Activated CD4-positive, alpha-beta T cell treated with anti-CD3 and anti-CD28 coated beads, Interleukin-2, Interleukin-6, amounts not matched to agents 100 ng/mL and 50 ng/mL, durations not matched to agents 16 hours and 8 hours (primary cell): ENCODE measurements around the gene CD9.

ENCODE experiments used
- DNase-seq: peaks from one replicate; pipeline ENCODE4 v3.0.0-alpha.2; 2020

Gene CD9

DNA sequence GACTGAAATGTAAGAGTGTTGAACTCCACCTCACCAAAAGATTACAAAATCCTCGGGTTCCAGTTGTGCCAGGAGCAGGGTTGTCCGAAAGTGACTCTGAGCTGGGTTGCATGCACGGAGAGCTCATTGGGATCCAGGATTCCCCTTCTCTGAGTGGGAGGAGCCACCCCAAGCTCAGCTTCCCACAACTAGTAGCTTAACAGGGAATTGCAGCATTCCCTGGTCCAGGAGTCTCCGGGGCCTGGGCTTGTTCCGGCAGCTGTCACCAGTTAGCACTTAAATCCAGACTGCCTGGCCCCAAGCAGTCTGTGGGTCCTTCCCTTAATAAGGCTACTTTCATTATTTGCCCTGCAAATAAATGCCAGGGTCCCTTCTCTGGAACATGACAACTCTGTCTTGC is 50.1 kb downstream of the CD9 start:
- DNase-seq: no peak

DNA sequence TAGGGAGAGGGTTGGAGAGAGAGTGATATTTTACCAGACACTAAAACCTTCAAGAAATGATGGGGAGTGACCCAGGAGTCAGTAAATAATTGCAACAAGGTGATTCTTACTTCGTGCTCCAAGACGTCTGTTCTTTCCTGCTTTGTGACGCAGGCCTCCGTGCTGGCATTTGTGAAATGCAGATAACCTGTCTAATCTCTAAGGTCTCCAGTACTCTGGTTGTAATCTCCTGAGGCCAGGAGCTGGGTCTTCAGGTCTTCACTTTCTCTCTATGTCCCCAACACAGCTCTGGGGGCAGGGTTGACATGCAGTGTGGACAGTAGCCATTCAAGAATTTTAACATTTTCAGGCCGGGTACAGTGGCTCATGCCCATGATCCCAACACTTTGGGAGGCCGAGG is 53.1 kb downstream of the CD9 start:
- DNase-seq: no peak

DNA sequence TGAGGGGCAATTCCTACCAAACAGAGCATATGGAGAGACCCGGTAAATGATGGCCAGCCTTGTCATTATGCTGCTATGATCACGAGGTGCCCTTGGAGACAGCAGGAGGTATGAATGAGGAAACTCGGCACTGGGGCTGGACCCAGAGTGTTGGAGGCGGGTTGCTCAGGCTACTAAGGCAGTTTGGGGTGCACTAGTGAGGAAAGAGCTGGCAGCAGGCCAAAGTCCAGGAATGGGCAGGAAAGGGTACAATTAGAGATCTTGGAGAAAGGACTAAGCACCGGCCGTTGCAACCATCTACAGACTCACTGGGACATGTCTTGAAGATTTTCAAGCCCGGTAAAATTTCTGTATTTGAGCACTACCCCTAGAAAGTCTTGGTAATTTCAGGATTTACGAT is 54.3 kb downstream of the CD9 start:
- DNase-seq: no peak

DNA sequence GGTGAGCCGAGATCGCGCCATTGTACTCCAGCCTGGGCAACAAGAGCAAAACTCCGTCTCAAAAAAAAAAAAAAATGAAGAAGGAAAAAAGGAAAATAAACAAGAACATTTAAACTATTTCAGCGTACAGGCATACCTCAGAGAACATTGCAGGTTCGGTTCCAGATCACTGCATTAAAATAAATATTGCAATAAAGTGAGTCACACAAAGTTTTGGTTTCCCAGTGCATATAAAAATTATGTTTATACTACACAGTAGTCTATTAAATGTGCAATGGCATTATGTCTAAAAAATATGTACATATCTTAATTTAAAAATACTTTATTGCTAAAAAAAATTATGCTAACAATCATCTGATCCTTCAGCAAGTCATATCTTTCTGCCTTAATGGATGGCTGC is 56.8 kb downstream of the CD9 start:
- no peak for DNase-seq

DNA sequence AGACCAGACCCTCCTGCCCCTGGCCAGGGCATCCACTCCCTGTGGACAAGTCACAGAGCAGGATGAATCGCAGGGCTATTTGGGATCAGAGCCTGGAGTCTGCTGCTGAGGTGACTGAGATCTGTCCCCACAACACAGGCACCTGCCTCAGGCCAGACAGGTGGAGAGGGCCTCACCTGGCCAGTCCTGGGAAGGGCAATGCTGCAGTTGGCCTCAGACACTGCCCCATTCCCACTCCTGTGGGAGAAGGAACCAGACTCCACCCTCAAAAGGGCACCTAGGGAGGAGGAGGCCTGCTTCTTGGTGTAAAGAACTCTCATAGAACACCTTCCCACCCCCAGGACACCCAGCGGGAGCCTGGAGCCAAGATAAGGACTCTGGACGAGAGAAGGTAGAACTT is 62.0 kb downstream of the CD9 start:
- no peak for DNase-seq

DNA sequence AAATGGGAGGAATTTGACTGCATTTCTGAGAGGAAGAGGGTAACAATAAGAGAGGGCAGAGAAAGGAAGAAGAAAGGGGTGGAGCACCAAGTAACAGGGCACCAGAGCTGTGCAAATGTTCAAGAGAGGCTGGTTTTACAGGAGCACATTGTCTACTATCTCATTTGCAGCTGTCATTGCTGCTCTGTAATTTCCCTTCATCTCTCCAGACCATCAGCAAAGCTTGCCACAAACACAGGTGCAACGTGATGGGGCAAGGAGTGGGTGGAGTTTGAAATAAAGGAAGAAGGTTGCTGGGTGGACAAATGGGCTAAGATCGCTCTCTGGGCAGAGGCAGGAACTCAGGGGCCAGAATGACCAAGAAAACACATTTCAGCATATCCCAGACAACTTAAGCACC is 62.4 kb downstream of the CD9 start:
- no peak for DNase-seq

DNA sequence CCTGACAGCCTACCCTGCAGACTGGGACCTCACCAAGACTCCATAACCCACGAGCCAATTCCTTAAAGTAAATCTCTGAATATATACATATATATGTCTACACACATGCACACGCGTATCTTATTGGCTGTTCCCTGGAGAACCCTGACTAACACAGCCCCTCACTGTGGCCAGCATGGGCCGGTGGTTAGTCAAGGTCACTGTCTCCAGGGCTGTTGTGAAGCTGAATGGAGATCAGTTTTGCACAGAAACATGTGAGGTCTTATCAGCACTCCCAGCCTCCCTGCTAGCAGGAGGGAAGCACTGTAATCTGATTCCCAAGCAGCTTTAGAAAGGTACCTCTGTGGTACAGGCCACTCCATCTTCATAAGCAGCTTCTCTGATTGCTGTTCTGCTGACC is 63.7 kb downstream of the CD9 start:
- no peak for DNase-seq

DNA sequence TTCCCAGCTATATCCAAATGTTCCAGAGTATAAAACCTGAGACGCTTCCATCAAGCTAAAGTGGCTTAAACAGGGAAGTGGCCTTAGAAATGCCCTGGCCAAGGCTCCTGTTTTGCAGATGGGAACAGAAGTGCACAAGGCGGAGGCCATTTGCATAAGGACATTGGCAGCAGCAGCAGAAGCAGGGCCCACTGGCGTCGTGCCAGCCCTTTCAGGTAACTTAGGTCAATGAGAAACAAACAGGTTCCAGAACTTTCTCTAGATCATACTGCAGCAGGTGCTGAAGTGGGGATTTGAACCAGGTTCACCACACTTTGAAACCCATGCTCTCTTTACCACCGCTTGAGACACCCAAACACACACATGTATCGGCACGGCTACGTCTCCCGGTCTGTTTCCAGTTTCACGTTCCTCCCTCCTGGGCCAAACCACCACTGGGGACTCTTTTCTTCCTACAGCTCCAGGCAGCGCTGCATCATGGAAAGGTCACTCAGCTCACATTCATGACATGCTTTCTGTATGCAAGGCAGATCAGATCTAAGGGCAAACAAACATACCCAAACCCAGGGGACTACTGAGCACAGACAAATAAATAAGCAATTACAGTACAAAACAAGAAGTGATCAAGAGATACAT is 64.3 kb downstream of the CD9 start:
- DNase-seq: no peak

DNA sequence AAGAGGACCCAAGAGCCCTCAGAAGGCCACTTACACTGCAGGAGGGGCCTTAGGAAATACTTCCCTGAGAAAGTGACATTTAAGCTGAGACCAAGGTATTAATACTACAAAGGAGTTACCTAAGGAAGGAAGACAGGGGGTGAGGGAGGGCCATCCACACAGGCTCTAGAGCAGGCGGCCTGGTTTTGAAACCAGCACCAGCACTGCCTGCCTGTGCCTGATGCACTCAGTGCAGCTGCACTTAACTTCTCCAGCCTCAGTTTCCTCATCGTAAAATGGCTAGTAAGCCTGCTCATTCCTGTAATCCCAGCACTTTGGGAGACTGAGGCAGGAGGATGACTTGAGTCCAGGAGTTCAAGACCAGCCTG is 64.8 kb downstream of the CD9 start:
- DNase-seq: no peak

DNA sequence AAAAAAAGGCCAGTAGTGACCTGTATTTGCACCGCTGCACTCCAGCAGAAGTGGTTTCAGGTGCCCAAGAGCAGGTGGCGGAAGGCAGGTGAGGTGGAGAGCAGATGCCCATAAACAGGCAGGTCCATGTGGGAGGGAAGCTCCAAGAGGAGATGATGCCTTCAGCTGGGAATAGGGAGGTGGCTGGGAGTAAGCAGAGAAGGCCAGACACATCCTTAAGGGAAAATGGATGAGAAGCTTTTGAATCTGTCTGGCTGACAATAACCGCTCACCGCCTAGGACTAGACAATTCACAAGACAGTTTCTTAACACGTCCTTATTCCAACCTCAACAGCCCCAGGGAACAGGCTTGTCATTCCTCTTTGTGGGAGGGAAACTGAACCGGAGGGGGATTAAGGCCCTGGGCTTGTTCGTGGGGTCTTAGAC is 66.4 kb downstream of the CD9 start:
- DNase-seq: no peak

DNA sequence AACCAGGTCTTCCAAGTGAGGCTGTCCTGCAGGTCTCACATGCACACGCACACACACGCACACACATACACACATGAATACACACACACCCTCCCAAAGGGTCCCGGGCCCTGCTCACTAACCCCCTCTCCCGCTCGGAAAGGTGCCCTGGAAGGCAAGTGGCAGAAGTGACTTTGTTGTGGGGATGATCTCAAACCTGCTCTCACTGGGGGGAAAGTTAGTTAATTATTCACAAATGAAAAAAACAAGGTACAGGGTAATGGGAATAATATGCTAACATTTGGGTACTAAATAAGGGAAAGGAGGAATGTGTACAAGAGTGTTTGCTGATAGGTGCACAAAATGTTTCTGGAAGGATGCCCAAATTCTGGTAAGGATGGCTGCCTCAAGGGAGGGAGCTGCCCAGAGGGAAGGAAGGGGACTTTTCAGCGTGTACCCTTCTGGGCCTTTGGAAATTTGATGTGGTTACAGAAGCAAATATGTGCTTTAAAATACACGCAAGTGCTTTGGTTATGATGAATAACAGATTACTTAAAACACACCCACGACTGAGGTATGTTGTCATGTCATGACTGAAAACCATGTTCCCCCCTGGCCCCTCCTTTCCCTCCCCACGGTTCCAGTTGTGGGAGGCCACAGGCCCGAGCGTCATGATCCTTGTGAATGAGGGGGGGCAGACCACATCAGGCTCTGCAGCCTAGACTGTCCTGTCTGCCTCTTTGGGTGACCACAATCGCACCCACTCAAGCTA is 66.9 kb downstream of the CD9 start:
- peak; percentile 38 for DNase-seq

DNA sequence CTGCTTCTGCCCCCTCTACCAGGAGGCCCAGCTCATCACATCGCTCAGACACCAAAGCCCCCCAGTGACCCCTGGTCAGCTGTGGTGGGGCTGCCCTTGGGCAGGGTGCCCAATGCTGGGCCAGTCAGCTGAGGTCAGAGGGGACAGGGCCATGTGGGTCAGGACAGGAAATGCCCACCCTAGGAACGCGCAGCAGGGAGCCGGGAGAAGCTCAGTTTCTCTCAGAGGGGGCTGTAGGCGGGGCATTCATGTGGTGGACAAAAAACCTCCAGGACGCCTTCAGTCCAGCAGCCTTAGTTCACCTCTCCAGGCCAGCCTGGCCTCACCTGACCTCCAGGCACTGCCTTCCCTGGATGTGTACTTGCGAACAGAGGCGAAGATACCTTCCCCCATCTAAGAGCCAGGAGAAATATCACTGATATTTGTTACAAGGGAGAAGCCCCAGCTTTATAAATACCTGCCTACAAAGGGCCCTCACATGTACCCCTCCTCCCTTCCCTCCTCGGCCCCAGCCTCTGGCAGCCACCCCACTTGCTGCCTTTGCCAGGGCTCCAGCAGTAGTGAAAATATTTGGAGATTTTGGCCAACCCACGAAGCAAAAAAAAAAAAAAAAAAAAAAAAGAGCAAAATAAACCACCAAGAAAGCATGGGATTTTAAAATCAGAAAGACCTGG is 68.4 kb downstream of the CD9 start:
- no peak for DNase-seq

DNA sequence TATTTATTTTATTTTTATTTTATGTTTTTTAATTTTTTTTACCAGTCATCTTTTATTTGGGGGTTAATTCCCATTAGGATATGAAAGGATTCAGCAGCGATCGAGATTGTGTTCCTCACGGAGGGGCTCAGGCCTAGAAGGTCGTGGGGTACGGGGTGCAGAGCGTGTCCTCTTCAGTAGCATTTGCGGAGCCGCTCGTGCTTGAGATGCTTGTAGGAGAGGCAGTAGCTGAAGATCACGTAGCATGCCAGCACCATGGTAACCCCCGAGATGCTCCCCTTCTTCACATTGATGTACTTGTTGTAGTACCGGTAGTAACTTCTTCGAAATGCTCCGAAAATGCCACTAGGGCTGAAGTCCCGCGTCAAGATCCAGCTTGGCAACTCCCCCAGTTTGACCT is 69.8 kb downstream of the CD9 start:
- DNase-seq: no peak

DNA sequence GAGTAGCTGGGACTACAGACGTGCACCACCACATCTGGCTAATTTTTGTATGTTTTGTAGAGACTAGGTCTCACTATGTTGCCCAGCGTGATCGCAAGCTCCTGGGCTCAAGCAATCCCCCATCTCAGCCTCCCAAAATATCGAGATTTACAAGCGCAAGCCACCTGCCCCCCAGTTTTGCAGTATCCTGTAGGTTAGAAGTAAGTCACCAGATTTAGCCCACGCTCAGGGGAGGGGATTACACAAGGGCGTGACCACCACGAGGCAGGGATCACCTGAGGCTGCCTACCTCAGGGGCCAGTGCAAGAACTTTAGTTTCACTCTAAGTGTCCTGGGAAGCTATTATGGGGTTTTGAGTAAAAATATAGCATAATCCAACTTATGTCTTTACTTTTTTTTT is 71.1 kb downstream of the CD9 start:
- DNase-seq: no peak

DNA sequence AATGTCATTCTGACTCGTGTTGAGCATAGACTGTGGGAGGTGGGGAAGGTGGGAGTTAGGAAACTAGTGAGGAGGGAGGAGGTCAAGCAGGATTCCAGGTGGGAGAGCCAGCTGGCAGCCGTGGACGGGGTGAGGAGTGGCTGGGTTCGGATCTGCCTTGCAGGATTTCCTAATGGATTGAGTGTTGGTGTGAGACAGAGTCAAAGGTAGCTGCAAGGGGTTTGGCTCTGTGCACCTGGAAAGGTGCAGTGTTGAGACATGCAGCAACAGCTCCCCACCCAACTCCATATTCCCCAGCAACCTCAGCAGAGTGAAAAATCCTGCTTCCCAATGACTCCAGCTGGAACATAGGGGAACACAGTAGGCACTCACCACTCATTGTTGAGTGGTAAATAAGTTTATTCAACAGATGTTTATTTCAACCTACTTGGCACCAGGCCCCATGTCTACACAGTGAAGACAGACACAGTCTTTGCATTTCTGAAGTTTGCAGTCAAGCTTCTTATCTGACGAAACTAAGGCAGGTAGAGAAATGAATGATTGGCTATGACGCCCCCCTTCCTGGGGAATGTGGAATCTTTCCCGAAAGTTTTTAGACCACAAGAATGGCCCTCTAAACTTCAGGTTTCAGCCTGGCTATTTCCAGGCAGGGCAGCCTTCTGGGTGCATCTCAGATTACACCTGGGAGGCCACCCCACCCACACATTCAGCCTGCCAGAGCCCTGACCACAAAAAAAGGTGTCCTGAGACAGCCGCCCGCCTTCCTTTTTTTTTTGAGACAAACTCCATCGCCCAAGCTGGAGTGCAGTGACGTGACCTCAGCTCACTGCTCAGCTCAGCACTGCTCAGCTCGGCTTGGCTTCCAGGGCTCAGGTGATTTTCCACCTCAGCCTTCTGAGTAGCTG is 72.4 kb downstream of the CD9 start:
- no peak for DNase-seq

DNA sequence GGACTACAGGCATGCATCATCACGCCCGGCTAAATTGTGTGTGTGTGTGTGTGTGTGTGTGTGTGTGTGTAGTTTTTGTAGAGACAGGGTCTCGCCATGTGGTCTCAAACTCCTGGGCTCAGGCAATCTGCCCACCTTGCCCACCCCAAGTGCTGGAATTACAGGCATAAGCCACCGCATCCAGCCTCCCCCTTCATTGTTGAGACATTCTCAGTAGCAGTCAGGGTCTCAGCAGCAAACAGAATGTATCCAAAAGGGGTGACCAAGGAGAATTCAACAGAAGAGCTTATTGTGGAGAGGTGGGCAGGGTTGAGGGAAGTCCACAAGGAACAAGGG is 73.0 kb downstream of the CD9 start:
- no peak for DNase-seq

DNA sequence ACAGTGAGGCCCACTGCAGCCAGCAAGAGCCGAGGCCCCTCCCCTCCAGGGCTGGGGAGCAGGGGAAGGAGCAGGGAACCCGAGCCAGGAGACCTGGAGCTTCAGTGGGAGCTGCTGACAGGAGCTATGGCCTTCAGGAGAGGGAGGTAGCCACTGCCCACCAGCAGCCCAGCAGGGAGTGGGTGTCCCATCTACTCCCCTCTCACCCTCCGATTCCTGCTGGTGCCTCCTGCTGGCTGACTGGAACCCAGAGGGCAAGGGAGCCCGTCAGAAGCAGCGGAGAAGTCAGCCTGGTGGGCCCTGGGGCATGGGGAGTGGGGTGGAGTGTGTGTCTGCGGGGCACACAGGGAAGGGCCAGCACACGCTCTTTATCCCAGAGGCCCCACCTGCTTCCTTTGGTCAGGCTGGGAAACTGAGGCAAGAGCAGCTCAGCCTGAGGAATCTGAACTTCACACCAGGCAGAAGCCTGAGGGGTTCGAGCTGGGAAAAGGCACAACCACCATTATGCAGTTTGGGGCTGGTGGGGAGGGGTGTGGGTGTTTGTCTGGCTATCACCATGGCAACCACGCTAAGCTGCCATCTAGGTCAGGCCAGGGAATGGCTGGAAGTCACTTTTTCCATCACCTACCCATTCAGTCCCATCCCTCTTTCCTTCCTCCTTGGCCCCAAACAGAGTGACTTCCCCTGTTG is 73.5 kb downstream of the CD9 start:
- no peak for DNase-seq

DNA sequence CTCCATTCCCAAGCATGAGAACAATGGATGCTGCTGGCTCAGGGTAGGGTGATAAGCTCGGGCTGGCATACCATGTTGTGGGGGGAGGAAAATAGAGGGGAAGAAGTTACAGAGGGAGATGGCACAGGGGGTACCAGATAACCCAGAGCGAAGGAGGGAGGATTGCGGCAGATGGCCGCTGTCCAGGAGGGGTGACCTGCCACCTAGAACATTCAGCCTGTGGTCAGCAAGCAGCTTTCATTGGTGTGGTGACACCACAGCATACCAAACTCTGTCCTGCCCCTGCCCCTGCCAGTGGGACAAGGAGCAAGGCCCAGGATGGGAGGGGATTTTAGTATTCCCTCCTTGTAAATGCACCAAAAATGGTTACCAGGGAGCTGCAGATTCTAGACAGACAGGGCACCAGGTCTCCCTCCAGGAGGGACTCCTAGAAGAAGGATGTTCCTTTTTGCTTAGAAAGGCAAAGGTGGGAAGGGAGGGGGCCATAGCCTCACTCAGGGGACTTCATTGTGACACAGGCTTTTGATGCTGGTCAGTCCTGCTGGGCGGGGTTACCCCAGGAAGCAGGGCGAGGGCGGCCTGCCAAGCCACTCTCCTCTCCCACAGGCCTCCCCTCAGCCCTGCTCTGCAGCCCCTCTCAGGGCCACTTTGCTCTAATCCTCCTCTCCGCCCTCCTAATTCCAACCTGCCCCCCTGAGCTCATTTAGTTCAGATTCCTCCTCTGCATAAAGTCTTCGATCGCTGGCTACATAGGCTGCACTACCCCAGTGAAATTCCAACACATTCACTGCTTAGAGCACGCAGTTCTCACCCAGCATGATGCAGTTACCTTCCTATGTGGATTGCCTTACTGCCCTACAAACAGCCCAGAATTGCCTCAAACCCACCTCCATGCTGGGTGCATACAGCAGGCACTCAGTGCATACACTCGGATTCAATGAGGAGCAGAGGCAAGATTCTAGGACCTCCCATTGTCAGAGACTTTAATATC is 74.3 kb downstream of the CD9 start:
- no peak for DNase-seq

DNA sequence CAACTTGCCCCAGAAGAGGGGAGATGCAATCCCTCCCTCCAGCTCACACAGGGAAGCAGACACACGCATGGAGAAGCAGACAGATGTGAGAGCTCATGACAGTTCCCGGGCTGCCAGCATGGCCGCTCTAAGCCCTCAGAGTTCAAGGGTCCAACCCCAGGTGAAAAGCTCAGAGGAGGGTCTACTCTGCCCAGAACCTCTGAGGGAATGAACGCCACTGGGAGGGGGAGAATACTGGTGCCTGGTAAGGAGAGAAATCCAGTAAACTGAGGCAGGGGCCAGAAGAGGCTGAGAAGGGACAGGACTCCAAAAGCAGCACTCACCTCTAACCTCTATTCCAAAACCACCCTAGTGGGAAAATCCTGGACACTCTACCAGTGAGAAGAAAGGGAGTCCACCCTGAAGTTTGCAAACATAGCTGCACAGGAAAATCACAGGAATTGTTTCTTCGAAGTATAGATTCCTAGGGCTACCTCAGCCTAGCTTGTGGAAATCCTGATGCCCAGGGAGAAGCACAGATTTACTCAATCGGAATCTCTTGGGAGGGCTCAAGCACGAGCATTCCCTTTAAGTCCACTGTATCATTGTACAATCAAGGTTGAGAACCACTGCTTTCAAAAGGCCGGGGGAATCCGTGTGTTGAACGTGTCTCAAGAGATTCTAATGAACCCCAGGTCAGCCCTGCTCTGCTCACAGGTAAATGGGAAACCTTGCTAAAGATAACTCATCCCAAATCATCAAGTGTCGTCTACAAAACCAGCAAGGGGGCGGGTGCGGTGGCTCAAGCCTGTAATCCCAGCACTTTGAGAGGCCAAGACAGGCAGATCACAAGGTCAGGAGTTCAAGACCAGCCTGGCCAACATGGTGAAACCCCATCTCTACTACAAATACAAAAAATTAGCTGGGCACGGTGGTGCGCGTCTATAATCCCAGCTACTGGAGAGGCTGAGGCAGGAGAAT is 76.0 kb downstream of the CD9 start:
- DNase-seq: no peak

DNA sequence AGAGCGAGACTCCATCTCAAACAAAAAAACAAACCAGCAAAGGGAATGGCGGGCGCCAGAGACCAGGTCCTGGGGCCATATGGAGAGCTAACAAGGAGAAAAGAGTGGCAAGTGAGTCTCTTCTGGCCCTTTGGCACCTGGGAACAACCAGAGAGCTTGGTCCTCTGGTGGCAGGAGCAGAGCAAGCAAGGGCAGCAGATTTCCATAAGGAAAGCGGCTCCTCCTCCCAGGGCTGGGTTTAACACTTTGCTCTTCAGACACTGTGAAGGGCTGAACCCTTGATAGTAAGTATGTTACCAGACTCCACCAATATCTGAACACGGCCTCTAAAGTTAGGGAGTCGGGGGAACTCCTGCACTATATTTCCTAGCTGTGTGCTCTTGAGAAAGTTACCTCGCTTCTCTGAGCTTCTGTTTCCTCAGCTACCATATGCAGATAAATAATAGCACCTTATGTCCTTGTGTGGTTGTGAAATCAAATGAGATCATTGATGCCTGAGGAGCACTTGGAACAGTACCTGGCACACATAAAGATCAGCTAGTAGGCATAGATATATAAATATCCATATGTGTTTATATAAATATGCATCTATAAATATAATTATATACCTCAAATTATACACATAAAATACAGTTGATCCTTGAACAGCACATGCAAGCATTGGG is 76.9 kb downstream of the CD9 start:
- no peak for DNase-seq
